ENCODE measurements around the gene FBXL3. TPM values are rescaled to one million over a fixed set of nuclear protein-coding genes. Genes with fewer than 3 reads are reported as not detected.
"Not testable (repeated sequence)": the region's sequence is repeated elsewhere in the genome, so short reads cannot be mapped to it uniquely, and the experiment has no call there.

The FBXL3 gene
- polyA plus RNA-seq, 1 donor: 46.4 TPM

- not testable (repeated sequence) for DNase-seq; H3K4me1 ChIP-seq (ENCODE audit: control insufficient read depth, insufficient read depth, low read length); H3K27me3 ChIP-seq (ENCODE audit: control insufficient read depth, insufficient read depth, low read length); H3K4me3 ChIP-seq (ENCODE audit: low read length); H3K9me3 ChIP-seq (ENCODE audit: control insufficient read depth, low read depth, low read length); H3K27ac ChIP-seq (ENCODE audit: low read length)
- no CpG with 5 or more reads among the region's 5 CpGs for WGBS (ENCODE audit: insufficient coverage, low lambda C conversion rate)
- peaks cover 61% of the 10 kb centered on the region for H3K36me3 ChIP-seq (ENCODE audit: control insufficient read depth, insufficient read depth, low read length)
Observed at GRCh38 chr13:77009719-77010118, 17.2 kb downstream of the FBXL3 start.

GRCh38 chr13:77009011-77009410, 17.9 kb downstream of the FBXL3 start:
- Histone ChIP-seq H3K36me3 (ENCODE audit: control insufficient read depth, insufficient read depth, low read length) (peaks cover 58% of the 10 kb centered on the region), H3K4me1 (ENCODE audit: control insufficient read depth, insufficient read depth, low read length) (no peaks in the 10 kb centered on the region), H3K4me3 (ENCODE audit: low read length) (no peak overlapping the region), H3K9me3 (ENCODE audit: control insufficient read depth, low read depth, low read length) (no peaks in the 10 kb centered on the region), H3K27me3 (ENCODE audit: control insufficient read depth, insufficient read depth, low read length) (no peaks in the 10 kb centered on the region), H3K27ac (ENCODE audit: low read length) (peak overlapping the region; percentile 24)
- 80% methylated on average over 1 of the region's 2 CpGs for WGBS (ENCODE audit: insufficient coverage, low lambda C conversion rate)
- peak in 1 of 2 donors; percentile 34 for DNase-seq

- not testable (repeated sequence) for DNase-seq; H3K27me3 ChIP-seq (ENCODE audit: control insufficient read depth, insufficient read depth, low read length); H3K9me3 ChIP-seq (ENCODE audit: control insufficient read depth, low read depth, low read length); H3K4me3 ChIP-seq (ENCODE audit: low read length); H3K4me1 ChIP-seq (ENCODE audit: control insufficient read depth, insufficient read depth, low read length)
- peak overlapping the region; percentile 24 for H3K27ac ChIP-seq (ENCODE audit: low read length)
- WGBS (ENCODE audit: insufficient coverage, low lambda C conversion rate): 100% methylated on average over 1 of the region's 4 CpGs
- H3K36me3 ChIP-seq (ENCODE audit: control insufficient read depth, insufficient read depth, low read length): peaks cover 56% of the 10 kb centered on the region
Observed at GRCh38 chr13:77008337-77008736, 18.6 kb downstream of the FBXL3 start.

DNA sequence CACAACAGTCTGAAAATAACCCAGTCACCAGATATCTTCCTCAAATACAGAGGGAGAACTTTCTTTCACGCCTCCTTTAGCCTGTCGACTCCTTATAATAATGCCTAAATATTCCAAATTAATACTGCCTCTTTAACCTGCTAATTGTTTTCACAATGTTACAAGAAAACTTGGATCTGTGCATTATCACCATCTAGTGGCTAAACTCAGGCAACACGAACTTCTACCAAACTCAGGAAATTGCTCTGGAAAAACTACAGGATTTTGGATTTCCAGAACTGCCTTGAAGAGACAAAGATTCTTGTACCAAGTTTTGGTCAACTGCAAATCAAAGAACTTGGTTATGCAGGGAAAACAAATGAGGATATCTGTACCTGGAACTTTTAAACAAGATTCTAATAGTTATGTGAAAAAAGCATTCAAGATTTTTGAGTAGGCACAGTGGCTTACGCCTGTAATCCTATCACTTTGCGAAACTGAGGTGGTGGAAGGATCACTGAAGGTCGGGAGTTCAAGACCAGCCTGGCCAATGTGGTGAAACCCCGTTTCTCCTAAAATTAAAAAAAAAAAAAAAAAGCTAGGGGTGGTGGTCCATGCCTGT, 24.3 kb downstream of the FBXL3 start:
- H3K4me1 ChIP-seq (ENCODE audit: control insufficient read depth, insufficient read depth, low read length): no peaks in the 10 kb centered on the region
- no peaks in the 10 kb centered on the region for H3K27me3 ChIP-seq (ENCODE audit: control insufficient read depth, insufficient read depth, low read length)
- H3K27ac ChIP-seq (ENCODE audit: low read length): no peak overlapping the region
- no peak overlapping the region for H3K4me3 ChIP-seq (ENCODE audit: low read length)
- H3K36me3 ChIP-seq (ENCODE audit: control insufficient read depth, insufficient read depth, low read length): peaks cover 43% of the 10 kb centered on the region
- no peak for DNase-seq
- H3K9me3 ChIP-seq (ENCODE audit: control insufficient read depth, low read depth, low read length): no peaks in the 10 kb centered on the region
- WGBS (ENCODE audit: insufficient coverage, low lambda C conversion rate): 90% methylated on average over 2 of the region's 7 CpGs

DNA sequence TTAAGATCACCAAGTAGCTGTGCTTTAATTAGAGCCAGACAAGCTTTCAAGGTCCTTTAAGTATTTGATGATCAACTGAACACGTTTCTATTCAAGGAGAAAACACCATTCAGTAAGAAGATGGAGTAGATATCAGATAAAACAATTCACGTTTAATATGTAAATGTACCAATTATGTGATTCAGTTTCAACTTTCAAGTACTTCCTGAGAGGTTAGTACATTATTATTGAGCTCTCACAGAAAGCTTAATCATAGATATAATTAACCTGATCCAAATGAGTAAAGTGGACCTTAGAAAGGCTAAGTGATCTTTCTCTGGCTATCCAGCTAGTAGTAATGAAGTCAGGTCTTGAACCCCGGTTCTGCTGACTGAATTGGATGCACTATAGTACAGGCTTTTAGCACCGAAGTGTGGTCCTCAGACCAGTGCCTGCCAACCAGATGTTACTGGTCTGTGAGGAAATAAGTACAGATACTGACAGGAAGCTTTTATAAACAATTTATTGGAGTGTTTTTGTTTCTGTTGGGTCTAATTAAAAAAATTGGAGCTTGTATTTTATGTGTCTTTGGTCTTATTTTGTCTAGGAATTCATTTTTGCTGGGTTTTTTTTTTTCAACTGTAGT, 24.9 kb downstream of the FBXL3 start:
- no peaks in the 10 kb centered on the region for H3K9me3 ChIP-seq (ENCODE audit: control insufficient read depth, low read depth, low read length)
- no peak overlapping the region for H3K4me3 ChIP-seq (ENCODE audit: low read length)
- H3K27me3 ChIP-seq (ENCODE audit: control insufficient read depth, insufficient read depth, low read length): no peaks in the 10 kb centered on the region
- no peak for DNase-seq
- no peak overlapping the region for H3K27ac ChIP-seq (ENCODE audit: low read length)
- WGBS (ENCODE audit: insufficient coverage, low lambda C conversion rate): no CpG with 5 or more reads among the region's 4 CpGs
- peaks cover 38% of the 10 kb centered on the region for H3K36me3 ChIP-seq (ENCODE audit: control insufficient read depth, insufficient read depth, low read length)
- no peaks in the 10 kb centered on the region for H3K4me1 ChIP-seq (ENCODE audit: control insufficient read depth, insufficient read depth, low read length)

DNA sequence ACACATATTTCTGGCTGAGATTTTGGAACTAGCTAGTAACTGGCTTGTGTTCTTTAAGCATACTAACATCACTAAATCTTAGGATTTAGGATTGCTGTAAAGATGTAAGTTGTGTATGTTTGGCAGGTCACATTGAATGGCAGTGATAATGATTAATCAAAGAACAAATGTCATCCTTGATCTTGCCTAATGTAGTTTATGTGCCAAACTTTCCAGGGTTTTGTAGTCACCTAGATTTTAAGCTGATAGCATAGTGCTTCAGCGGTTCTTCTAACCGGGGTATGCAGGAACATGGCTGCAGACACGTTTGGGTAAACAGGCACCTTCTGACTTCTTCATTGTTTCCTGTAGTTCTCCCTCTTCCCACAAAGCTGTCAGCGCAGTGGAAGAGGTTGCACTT, 25.4 kb downstream of the FBXL3 start:
- H3K27ac ChIP-seq (ENCODE audit: low read length): no peak overlapping the region
- no peaks in the 10 kb centered on the region for H3K4me1 ChIP-seq (ENCODE audit: control insufficient read depth, insufficient read depth, low read length)
- DNase-seq: no peak
- no CpG with 5 or more reads among the region's 4 CpGs for WGBS (ENCODE audit: insufficient coverage, low lambda C conversion rate)
- peaks cover 34% of the 10 kb centered on the region for H3K36me3 ChIP-seq (ENCODE audit: control insufficient read depth, insufficient read depth, low read length)
- no peaks in the 10 kb centered on the region for H3K27me3 ChIP-seq (ENCODE audit: control insufficient read depth, insufficient read depth, low read length)
- no peaks in the 10 kb centered on the region for H3K9me3 ChIP-seq (ENCODE audit: control insufficient read depth, low read depth, low read length)
- H3K4me3 ChIP-seq (ENCODE audit: low read length): no peak overlapping the region

DNA sequence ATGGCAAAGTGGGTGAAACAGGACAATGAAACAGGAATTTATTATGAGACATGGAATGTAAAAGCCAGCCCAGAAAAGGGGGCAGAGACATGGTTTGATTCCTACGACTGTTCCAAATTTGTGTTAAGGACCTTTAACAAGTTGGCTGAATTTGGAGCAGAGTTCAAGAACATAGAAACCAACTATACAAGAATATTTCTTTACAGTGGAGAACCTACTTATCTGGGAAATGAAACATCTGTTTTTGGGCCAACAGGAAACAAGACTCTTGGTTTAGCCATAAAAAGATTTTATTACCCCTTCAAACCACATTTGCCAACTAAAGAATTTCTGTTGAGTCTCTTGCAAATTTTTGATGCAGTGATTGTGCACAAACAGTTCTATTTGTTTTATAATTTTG, 26.5 kb downstream of the FBXL3 start:
- Histone ChIP-seq H3K36me3 (ENCODE audit: control insufficient read depth, insufficient read depth, low read length) (peaks cover 38% of the 10 kb centered on the region), H3K27ac (ENCODE audit: low read length) (no peak overlapping the region)
- 67% methylated on average over 1 of the region's 1 CpG for WGBS (ENCODE audit: insufficient coverage, low lambda C conversion rate)

GRCh38 chr13:76994281-76994680, 32.7 kb downstream of the FBXL3 start:
- no peak for DNase-seq
- 100% methylated on average over 2 of the region's 3 CpGs for WGBS (ENCODE audit: insufficient coverage, low lambda C conversion rate)
- no peaks in the 10 kb centered on the region for H3K27me3 ChIP-seq (ENCODE audit: control insufficient read depth, insufficient read depth, low read length)
- peaks cover 14% of the 10 kb centered on the region for H3K36me3 ChIP-seq (ENCODE audit: control insufficient read depth, insufficient read depth, low read length)
- no peak overlapping the region for H3K4me3 ChIP-seq (ENCODE audit: low read length)
- peaks cover 5% of the 10 kb centered on the region for H3K4me1 ChIP-seq (ENCODE audit: control insufficient read depth, insufficient read depth, low read length)
- H3K9me3 ChIP-seq (ENCODE audit: control insufficient read depth, low read depth, low read length): no peaks in the 10 kb centered on the region
- H3K27ac ChIP-seq (ENCODE audit: low read length): no peak overlapping the region

More for the DNA sequence above, 26.5 kb downstream of the FBXL3 start:
- Histone ChIP-seq H3K4me1 (ENCODE audit: control insufficient read depth, insufficient read depth, low read length) (no peaks in the 10 kb centered on the region), H3K27me3 (ENCODE audit: control insufficient read depth, insufficient read depth, low read length) (no peaks in the 10 kb centered on the region), H3K9me3 (ENCODE audit: control insufficient read depth, low read depth, low read length) (no peaks in the 10 kb centered on the region), H3K4me3 (ENCODE audit: low read length) (no peak overlapping the region)
- DNase-seq: no peak

- WGBS (ENCODE audit: insufficient coverage, low lambda C conversion rate): 86% methylated on average over 2 of the region's 5 CpGs
- Histone ChIP-seq H3K27ac (ENCODE audit: low read length) (no peak overlapping the region), H3K9me3 (ENCODE audit: control insufficient read depth, low read depth, low read length) (no peaks in the 10 kb centered on the region), H3K27me3 (ENCODE audit: control insufficient read depth, insufficient read depth, low read length) (no peaks in the 10 kb centered on the region), H3K36me3 (ENCODE audit: control insufficient read depth, insufficient read depth, low read length) (peaks cover 9% of the 10 kb centered on the region), H3K4me1 (ENCODE audit: control insufficient read depth, insufficient read depth, low read length) (peaks cover 5% of the 10 kb centered on the region), H3K4me3 (ENCODE audit: low read length) (no peak overlapping the region)
- DNase-seq: no peak
Observed at GRCh38 chr13:76993473-76993872, 33.5 kb downstream of the FBXL3 start.

DNA sequence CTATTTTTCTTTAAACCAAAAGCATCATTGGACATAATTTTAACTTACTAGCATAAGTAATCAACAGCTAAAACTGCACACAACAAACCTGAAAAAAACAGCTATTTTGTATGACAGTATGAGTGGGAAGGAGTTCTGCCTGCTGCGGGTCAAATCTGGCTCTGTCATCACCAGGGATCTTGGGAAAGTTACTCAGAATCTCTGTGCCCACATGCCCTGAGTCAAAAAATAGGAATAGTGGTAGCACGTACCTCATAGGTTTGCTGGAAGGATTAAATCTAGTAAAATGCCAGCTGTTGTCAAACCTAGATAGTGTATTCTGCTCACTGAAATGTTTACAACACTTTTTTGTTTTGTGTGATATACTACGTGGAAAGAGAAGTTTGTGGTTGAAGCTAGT, 33.9 kb downstream of the FBXL3 start:
- Histone ChIP-seq H3K36me3 (ENCODE audit: control insufficient read depth, insufficient read depth, low read length) (peaks cover 6% of the 10 kb centered on the region), H3K27ac (ENCODE audit: low read length) (peak overlapping the region; percentile 79), H3K9me3 (ENCODE audit: control insufficient read depth, low read depth, low read length) (no peaks in the 10 kb centered on the region), H3K4me3 (ENCODE audit: low read length) (peak overlapping the region; percentile 73), H3K27me3 (ENCODE audit: control insufficient read depth, insufficient read depth, low read length) (no peaks in the 10 kb centered on the region), H3K4me1 (ENCODE audit: control insufficient read depth, insufficient read depth, low read length) (peaks cover 5% of the 10 kb centered on the region)
- no peak for DNase-seq
- 89% methylated on average over 1 of the region's 3 CpGs for WGBS (ENCODE audit: insufficient coverage, low lambda C conversion rate)

DNA sequence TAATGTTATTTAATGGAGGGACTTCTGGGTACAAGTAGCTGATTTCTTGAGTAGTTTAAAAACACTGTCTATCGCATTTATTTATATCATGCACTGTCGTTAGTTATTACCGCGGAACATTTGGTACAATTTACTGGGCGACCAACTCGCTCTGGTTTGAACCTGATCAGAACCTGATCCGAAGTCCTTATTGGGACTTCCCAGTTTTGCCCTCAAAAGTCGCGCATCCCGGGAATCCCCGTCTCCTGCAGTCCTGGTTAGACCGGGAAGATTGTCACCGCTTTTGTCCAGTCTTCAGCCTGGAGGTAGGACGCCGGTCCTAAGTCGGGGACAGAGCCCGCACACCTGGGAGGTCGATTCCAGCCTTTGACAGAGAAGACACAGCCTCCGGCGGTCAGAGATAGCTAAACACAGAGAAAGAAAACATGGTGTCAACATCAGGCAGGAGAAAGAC, 34.4 kb downstream of the FBXL3 start:
- H3K4me3 ChIP-seq (ENCODE audit: low read length): peak overlapping the region; percentile 73
- H3K36me3 ChIP-seq (ENCODE audit: control insufficient read depth, insufficient read depth, low read length): peaks cover 4% of the 10 kb centered on the region
- 0% methylated on average over 2 of the region's 20 CpGs for WGBS (ENCODE audit: insufficient coverage, low lambda C conversion rate)
- peaks cover 5% of the 10 kb centered on the region for H3K4me1 ChIP-seq (ENCODE audit: control insufficient read depth, insufficient read depth, low read length)
- DNase-seq: peak; percentile 44 to 70
- H3K27ac ChIP-seq (ENCODE audit: low read length): peak overlapping the region; percentile 79
- no peaks in the 10 kb centered on the region for H3K9me3 ChIP-seq (ENCODE audit: control insufficient read depth, low read depth, low read length)
- no peaks in the 10 kb centered on the region for H3K27me3 ChIP-seq (ENCODE audit: control insufficient read depth, insufficient read depth, low read length)

Measured in large intestine (tissue), 3 donors.